GM10248 (cell line): ENCODE results near the gene RAMP1.

Source experiments
- CTCF ChIA-PET: fragments of 300-600 bp; sonication (Branson Sonifier 250); formaldehyde crosslinking; extraction: SDS; loops from one replicate; lab custom pipeline; 2021; ENCODE audit warnings: antibody characterized with exemption; lab: Yijun Ruan, JAX
- POLR2A ChIA-PET: fragments of 350-650 bp; sonication (Branson Sonifier 250); formaldehyde crosslinking; extraction: SDS; loops from one replicate; lab custom pipeline; 2020; ENCODE audit warnings: antibody characterized with exemption; lab: Yijun Ruan, JAX
- DNase-seq: peaks from one replicate; pipeline ENCODE4 v3.0.0; 2012; ENCODE audit errors: extremely low spot score
- CTCF ChIP-seq: IDR thresholded peaks from 2 replicates; pipeline ENCODE4 v1.5.1; 2012; ENCODE audit warnings: mild to moderate bottlenecking, low read depth; ENCODE audit errors: extremely low read depth, missing control alignments, control extremely low read depth

The RAMP1 gene

GRCh38 chr2:237860273-237860935, 981 bp downstream of the RAMP1 start:
- no peak for TF ChIP-seq CTCF
- ChIA-PET CTCF (interaction anchor here (1.4 kb wide), 1 partner anchor 248 kb away, joined by 3 read pairs; no protein-coding TSS in a partner anchor), POLR2A (no interaction called here)
- DNase-seq = peak; percentile 10

- CTCF ChIA-PET = no interaction called here
- no peak for DNase-seq
- no peak for TF ChIP-seq CTCF
- POLR2A ChIA-PET = no interaction called here
These were observed 2.6 kb downstream of the RAMP1 start for GRCh38 chr2:237861875-237862527.

DNA sequence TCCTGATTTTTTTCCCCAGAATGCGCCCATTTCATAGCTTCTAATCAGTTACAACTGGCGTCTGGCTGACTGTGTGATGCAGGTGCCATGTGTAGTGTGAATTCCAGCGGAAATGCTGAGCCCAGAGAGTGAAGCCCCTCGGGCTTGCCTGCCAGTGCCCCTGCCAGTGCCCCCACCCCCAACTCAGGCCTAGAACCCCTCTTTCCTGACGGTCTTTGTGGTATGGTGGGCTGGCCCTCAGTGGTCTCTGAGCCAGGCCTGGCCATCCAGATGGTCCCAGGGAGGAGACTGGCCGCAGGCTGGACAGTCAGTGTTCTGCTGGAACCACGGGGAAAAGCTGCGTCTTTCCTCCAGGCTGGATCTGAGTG, 3.1 kb downstream of the RAMP1 start:
- no peak for DNase-seq
- CTCF ChIA-PET = no interaction called here
- POLR2A ChIA-PET = no interaction called here
- no peak for TF ChIP-seq CTCF

DNA sequence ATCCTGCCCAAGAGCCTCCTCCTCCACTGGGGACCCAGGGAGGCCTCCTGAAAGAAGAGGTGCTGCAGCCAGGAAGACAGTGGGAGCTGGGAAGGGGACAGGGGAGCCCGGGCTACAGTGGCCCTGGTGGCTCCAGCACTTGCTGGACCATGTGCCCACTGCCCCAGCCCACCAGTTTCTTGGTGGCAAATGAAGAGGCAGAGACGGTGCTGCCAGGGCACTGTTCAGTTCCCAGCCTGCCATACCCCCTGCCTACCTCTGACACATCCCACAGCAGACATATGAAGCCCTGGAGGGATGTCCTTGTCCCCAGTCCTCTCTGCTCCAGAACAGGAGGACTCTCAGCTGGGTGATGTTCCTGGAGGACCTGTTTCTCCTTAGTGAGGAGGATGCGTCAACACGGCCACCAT, 3.7 kb downstream of the RAMP1 start:
- CTCF ChIA-PET = no interaction called here
- no peak for TF ChIP-seq CTCF
- POLR2A ChIA-PET = no interaction called here
- DNase-seq = no peak

DNA sequence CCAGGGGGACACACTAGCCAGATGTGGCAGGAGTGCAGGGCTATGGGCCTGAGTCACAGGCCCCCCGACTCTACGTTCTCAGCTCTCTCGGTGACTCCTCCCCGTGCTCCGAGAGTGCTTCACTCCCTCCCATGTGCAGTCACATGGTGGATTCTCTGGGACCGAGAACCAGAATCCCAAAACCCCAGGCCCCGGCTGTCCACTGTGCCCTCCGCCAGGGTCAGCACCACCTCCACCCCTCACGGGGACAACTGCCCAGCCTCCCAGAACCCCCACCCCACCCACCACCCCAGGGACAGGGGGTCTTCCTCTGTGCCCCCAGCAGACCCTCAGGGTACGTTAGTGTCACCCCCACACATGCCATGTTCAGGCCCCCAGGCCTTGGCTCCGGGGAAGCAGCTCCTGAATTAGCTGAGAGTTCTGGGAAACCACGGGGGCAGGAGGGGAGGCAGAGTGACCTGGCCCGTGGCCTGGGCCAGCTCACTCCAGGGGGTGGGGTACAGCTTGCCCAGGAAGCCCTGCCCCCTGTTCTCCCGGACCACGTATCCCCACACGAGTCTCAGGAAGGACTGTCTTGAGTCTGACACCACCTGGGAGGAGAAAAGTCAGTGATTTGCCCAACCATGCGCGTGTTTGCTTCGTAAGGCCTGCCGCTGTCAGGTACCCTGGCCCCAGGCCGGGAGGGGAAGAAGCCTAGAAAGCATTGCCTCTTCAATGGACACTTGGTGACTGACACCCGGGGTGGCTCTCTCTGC, 4.4 kb downstream of the RAMP1 start:
- ChIA-PET CTCF (no interaction called here), POLR2A (no interaction called here)
- DNase-seq = no peak
- no peak for TF ChIP-seq CTCF

DNA sequence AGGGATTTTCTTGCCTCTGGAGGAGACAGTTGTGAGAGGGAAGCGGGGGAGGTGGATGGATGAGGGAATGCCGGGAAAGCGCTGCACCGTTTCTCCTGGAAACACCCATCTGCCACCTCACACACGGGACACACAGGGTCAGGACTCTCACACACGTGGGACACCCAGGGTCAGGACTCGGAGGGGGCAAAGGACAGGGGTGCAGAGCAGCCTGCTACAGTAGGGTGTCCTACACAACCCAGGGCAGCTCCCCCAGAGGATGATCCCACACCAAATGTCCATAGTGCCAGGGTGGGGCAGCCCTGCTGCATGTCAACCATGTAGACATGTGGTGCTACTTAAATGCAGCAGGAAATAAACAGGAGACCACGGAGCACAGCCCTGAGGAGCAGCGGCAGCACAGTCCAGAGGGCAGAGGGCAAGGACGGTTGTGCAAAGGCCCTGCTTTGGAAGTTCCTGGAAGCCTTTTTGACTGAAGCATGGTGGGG, 5.1 kb downstream of the RAMP1 start:
- POLR2A ChIA-PET = no interaction called here
- no peak for TF ChIP-seq CTCF
- no peak for DNase-seq
- CTCF ChIA-PET = no interaction called here
